CD4-positive, alpha-beta T cell treated with Interleukin-17A for 4 hours (primary cell): Measurements from ENCODE around the gene PCYOX1L.
A peak's percentile ranks its signal among the peaks of the same experiment; 100 is the strongest.

ENCODE experiments used
- DNase-seq: peaks from one replicate; pipeline ENCODE4 v3.0.0-alpha.2; 2020; ENCODE audit warnings: mixed read lengths

Gene PCYOX1L, protein sequence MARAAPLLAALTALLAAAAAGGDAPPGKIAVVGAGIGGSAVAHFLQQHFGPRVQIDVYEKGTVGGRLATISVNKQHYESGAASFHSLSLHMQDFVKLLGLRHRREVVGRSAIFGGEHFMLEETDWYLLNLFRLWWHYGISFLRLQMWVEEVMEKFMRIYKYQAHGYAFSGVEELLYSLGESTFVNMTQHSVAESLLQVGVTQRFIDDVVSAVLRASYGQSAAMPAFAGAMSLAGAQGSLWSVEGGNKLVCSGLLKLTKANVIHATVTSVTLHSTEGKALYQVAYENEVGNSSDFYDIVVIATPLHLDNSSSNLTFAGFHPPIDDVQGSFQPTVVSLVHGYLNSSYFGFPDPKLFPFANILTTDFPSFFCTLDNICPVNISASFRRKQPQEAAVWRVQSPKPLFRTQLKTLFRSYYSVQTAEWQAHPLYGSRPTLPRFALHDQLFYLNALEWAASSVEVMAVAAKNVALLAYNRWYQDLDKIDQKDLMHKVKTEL

DNA sequence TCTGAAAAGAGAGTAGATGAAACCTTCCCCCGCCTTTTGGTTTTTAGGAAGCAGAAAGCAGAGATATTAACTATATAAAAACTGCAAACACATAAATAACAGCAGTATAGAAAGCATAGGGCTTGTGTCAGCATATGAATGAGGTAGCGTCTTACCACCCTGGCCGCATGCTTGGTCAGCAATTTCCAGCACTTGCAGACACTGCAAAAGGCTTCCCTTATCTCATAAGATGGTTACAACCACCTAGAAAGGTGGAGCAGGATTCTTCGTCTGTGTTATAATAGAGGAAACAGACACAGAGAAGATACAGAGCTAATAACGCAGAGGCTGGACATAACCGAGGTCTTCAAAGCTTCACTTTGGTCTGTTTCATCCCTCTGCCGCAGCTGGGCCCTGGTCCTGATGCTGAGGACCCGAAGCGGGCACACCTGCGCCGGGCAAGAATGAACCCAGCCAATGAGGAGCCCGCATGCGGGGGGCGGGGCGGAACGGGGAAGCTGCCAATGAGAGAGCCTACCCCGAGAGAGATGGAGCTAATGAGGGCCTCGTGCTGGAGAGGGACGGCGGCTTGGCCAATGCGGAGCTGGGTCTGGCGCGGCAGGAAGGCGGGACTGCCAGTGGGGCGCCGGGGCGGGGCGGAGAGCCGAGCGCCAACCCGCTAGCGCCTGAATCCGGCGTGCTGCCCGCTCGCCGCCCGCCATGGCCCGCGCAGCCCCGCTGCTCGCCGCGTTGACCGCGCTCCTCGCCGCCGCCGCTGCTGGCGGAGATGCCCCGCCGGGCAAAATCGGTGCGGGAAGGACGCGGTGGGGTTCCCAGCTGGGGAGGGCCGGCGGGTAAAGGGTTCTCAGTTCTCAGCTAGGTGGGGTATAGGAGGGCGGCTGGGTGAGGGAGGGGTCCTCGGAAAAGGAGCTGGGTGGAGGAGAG lies at the start of gene PCYOX1L:
Gene PCYOX1L, plus strand, starts transcription at position 677 of the 924 bp plus-strand sequence. Its CDS starts 23 bp downstream, at position 700.
- DNase-seq, result peak; percentile 95

DNA sequence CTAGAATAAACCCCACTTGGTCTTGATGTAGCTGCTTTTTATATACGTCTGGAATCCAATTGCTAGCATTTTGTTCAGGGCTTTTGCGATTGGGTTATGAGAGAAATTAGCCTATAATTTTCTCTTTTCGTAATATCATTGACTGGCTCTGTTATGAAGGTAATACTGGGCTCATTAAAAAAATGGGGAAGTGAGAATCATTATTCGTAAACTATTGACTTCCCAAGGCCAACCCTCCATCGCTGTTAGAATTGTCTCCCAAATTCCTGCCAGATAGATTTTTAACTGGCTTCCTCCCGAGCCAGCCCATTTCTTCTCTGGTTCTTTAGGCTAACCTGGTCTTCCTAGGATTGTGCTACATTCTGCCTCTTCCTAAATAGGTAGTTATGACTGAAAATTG lies 48.5 kb upstream of the PCYOX1L start:
- DNase-seq, result no peak

DNA sequence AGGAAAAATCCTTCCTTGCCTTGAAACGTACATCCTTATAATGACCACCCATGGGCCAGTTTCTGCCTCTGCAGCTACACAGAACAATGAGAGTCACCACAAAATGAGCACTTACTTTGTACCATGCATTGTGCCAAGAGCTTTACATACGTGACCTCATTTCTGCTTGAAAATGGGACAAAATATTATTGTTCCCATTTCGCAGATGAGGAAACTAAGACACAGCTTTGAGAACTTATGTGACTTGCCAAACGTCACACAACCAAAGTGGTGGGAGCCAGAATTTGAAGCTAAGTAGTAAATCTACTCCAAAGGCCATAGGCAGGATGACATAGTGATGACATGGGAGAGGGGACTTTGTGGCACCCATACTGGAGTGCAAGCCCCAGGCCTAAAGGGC lies 47.4 kb upstream of the PCYOX1L start:
- no peak for DNase-seq

DNA sequence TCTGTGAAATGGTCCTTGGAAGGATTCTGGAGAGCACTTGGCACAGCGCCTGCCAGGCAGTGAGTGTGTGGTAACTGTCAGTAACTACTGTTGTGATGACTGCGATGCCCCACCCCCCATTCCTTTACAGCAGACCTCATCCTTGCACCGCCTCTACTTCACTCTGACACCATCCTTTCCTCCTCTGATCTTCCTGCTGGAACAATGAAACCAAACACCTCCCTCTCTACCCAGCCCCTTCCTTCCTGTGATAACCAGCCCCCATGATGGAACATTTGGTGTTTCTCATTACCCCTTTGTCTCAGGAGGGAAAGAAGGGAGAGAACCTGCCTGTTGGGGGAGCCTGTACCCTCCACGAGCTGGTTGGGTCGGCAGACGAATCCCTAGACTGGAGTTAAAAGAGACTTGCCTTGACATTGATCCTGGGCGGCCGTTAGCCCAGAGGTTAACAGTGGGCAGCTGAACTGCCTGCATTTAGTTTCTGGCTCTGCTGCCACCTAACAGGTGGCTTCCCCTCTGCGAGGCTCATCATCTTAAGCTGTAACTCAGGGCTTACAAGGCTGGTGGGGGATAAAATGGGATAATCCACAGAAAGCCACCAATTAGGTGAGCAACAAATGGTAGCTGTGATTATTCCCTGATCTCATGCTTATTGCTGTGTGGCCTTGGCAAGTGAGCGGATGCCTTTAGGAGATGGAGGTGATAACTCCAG lies 46.7 kb upstream of the PCYOX1L start:
- no peak for DNase-seq

DNA sequence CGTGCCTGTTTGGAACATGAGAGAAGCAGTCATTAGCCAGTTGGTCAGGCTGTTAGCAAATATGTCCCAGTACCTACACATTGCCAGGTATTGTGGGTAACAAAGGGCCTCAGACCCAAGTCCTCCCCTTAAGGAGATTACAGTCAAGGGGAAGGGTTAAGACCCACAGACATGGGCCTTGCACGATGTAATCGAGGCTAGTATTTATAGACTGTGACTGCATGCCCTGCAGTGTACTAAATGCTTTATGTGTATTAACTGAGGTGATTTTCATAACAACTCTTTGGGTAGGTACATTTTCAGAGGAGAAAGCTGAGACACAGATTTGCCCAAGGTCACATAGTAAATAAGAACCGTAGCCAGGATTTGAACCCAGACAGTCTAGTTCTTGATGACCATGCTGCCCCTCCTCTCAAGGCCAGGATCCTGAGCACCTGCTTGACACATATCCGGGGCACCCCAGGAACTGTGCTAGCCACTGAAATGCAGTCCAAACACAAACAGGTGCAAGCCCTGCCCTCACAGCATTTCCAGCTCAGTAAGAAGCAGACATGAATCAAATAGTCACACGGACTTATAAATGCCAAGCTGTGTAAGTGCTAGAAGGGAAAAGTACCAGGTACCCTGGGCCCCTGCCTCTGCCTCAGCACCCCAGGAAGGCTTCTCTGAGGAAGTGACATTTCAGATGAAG lies 44.5 kb upstream of the PCYOX1L start:
- DNase-seq, result no peak

DNA sequence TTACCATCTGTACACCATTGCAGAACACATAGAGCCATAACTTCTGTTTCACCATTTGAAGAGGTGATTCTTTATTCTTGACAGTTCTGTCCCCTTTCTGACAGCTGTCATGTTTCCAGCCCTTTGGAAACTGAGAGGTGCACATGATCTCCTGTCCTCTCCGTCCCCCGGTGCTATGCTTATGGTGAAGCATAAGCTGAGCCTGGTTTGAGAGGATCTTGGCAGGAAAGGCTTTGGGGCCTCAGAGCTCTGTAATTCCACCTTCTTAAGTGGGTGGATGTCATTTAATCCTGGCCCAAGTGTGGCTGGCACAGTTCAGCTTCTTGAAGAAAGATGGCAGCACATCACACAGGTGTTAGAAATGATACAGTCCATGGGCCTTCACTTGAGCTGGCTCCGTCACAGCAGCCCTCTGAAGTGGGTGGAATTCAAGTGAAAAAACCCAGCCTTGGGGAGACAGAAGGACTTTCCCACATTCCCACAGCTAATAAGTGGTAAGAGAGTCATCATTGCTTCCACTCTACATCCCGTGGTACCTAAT lies 43.2 kb upstream of the PCYOX1L start:
- DNase-seq, result no peak

DNA sequence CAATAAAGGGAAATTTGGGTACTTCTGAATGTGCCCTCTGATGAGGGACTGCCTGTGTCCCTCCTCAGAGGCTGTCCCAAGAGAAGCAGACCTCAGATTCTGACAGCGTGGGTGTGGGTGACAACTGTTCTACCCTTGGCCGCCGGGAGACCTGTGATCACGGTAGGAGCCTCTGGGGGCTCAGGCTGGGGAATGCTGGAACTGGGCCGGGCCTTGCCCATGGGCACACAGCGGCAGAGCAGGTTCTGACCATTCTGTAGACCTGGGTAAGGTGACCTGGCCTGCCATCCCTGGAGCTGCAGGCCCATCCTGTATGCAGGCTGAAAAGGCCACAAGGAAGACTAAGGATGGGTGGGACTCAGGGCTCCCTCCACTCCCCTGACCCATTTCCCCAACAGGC lies 42.1 kb upstream of the PCYOX1L start:
- DNase-seq, result no peak

DNA sequence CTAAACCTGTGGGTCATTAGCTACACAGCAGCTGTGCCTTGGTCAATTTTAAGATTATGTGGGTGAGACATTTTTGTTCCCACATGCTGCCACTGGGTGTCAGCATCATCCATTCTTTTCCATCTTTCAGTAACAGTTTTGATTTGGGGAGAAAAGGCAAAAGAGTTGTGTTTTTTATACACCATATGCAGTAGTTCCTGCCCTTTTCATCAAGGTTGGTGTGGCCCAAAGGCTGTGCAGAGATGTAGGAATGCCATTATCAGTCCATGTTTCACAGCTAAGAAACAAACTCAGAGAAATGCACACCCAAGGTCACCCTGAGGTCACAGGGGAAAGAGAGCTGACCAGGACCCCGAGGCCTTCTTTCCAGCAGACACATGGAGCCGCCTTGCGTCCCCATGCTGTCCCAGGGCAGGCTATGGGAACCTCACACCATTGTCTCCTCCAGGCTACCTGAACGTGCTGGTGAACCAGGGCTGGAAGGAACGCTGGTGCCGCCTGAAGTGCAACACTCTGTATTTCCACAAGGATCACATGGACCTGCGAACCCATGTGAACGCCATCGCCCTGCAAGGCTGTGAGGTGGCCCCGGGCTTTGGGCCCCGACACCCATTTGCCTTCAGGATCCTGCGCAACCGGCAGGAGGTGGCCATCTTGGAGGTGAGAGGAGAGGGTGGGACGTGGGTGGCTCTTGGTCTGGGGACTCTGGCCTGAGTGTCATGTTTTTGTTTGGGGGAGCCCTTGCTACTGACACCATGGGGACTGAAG lies 40.4 kb upstream of the PCYOX1L start:
- peak; percentile 65 for DNase-seq

DNA sequence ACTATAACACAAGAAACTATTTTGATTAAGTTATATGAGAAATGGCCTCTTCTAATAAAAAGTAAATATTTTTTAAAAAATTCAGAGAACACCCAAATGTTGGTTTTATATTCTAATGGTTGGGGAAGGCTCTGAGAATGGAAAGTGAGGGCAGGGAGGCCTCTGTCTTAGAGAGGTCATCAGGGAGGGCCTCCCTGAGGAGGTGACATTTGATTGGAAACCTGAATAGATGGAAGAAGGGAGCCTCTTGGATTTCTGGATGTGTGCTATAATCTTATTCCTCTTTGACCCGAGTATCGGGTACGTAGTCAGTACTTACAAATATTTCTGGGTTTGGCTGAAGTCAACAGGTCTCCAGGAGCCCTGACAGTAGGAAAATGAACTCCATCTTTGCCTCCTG lies 38.7 kb upstream of the PCYOX1L start:
- no peak for DNase-seq

DNA sequence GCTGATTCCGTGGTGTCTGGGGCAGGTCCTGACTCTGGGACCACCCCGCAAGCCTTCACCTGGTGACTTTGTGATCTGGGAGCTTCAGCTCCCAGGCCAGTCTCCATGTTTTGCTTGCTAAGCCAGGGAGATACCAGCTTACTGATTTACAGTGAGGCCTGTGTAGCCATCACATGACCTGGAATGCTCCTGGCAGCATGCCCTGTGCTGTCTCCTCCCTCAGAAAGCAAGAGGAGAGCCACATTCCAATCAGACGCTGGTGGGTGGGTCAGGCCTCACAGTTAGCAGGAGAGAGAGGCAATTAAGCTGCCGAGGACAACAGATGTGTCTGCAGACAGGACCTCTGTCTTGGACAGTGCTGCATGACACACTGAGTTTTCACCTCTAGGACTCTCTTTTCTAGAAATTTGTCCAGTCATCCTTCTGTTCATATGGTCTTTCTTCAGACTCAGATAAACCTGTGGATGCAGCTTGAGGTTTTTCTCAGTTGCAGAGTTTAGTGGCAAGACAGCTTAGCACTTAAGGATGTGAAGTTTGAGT lies 37.0 kb upstream of the PCYOX1L start:
- DNase-seq, result no peak

DNA sequence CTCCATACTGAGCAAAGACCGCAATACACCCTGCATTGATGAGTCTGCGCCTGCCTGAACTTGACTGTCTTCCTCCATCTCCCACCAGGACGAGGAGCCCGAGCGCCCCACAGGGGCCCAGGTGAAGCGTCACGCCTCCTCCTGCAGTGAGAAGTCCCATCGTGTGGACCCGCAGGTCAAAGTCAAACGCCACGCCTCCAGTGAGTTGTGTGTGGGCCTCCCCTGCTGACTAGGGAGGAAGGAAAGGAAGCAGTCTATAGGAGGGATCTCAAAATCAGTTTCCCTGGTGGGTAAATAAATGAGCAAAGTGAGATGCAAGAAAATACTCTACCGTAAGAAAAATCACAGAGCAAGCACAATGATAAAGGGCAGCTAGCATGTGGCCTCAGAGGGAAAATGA lies 35.3 kb upstream of the PCYOX1L start:
- no peak for DNase-seq

DNA sequence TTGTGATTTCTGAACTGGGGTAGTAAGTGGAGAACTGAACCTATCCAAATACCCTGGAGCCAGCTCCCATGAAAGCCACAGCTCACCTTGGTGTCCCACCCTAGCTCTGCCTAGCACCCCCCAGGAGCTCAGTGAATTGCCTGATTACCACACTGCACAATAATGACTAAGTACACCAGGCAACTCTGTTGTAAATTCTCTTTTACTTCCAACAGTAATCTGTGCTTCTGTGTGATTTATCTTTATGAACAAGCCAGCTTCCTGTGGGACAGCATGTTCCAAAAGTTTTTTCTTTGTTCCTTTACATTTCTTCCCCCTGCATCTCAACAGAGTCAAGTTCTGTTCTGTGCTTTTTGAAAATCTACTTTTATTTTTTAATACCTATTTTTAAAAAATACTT lies 34.6 kb upstream of the PCYOX1L start:
- DNase-seq, result no peak

DNA sequence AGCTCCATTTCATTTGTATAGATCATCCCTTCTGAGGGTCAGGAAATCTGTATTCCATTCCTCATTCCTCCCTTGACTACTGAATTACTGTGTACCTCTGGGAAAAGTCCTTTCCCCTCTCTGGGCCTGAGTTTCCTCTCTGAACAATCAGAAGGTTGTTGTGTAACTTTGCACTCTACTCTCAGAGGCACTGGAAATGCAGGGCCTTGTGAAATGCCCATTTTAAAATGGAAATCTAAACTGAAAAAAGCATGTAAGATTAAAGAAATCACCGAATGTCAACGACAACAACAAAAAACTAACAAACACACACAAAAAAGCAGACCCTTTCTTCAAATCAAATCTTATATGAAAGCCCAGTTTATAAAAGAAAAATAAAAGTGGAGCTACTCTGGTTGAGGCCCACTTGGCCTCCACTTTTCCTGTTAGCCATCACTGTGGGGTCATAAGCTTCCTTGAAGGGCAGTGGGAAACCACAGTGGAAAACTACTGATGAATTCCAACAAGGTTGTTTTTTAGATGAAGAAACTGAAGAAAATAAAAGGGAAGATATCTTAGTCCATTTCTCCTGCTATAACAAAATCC lies 34.1 kb upstream of the PCYOX1L start:
- no peak for DNase-seq

DNA sequence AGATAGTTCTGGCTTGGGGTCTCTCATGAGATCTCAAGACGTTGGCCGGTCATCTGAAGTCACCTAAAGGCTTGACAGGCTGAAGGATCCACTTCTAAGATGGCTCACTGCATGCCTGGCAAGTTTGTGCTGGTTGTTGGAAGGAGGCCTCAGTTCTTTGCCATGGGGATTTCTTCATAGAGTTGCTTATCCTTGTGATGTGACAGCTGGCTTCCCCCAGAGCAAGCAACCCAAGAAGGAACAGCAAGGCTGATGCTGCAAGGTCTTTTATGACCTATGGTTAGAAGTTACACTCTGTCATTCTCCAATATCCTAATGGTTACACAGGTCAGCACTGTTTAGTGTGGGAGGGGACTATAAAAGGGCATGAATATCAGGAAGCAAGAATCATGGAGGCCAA lies 33.2 kb upstream of the PCYOX1L start:
- no peak for DNase-seq

DNA sequence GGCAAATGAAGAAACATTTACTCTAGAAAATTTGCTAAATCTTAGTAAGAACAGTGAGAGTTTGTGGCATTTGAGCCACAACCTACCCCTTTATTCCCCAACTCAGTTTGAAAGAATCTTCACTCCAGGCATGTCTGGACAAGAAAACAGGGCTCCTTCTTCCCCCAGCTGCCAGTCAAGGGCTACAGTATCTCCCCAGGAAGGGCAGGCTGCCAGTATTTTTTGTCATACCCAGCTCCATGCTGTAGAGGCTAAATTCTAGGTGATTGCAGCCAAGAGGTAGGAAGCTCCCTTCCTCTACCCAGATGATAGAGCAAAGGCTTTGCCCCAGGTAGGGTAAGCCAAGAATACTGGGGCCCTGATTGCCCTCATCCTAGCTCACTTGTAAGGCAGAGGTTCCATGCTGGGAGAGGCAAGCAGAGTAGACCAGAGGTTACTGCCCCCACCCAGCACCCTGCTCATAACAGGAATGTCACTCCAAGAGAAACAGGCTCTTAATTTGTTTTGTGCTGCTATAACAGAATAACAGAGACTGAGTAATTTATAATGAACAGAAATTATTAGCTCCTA lies 32.6 kb upstream of the PCYOX1L start:
- DNase-seq, result no peak

DNA sequence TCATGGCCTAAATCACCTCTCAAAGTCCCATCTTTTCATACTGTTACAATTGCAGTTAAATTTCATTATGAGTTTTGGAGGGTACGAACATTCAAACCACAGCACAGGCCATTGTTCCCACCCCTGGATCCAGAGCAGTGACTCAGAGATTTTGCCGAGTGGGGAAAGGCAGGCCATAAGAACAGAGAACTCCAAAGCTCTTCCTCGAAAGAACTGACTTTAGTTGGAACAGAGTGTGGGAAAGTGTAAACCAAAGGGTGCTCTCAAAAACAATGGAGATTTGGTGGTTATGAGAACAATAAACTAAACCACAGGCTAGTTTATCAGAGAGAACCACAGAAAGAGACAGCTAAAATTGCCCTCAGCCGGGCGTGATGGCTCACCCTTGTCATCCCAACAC lies 32.0 kb upstream of the PCYOX1L start:
- DNase-seq, result no peak

DNA sequence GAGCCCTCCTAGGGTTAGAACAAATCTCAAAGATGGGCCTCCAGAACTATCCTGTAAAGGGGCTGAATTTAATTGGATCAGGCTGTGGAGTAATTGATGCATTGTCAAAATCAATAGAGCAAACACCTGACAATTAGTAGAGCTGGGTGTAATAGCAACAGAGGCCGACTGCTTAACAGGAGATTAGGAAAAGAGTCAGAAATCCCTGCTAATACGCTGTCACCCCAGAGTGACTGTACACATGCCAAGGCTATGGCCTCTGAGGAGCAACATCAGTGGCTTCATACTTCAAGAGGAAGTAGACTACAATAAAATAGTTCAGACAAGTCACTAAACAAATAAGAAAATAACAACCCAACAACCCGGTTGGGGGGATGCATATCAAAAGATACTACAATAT lies 31.2 kb upstream of the PCYOX1L start:
- no peak for DNase-seq

DNA sequence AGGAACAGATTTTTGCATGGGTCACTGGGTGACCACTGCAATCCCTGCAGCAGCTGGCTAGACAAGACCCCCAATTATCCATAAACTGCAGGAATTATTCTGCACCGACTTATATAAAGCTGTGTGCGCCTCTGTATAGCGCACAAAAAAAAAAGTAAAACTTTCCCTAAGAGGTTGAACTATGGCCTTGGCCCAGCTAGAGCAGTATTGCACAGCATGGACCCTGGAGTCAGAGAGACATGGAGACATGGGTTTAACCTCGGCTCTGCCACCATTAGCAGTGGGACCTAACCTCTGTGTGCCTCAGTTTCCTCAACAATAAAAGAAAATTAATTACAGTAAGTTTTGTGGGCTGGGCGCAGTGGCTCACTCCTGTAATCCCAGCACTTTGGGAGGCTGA lies 29.7 kb upstream of the PCYOX1L start:
- DNase-seq, result no peak

DNA sequence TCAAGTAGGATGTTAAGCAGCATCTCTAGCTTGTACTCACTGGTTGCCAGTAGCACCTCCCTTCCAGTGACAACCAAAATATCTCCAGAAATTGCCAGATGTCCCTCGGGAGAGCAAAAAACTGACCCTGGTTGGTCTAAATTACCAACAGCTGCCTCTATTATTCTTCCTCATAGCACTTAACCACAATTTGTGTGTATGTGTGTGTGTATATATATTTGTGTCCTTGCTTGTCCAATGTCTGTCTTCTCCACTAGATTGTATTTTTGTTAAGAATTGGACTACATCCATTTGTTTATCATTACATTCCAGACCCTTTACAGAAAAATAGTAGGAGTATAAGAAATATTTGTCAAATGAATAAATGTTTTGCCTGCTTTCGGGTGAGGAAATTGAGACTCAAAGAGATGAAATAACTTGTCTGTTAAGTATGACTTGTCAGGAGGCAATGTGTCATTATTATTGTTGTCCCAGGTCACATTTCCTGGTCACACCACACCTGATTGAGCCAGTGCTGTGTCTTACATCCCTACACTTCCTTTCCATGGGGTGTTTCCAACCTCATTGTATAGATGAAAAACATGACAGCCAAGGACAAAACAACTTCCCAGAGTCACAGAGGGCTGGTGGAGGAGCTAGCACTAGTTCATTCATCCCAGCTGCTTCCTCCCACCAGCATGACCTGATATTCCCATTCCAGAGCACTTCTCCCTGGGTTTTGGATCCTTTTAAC lies 24.0 kb upstream of the PCYOX1L start:
- DNase-seq, result no peak

DNA sequence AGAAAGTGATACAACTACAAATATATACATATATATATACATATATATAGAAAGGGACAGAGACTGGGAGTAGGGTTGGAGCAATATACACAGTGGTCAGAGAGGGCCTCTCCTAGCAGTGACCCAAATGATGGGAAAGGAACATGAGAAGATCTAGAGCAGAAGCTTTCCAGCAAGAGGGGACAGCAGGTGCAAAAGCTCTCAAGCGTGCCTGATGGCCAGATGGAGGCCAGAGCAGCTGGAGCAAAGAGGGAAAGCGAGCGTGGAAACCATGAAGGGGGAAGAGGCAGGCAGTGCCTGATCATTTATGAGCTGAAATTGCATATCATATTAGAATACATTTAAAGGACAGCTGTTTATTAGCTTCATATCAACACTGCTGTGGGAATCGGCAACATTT lies 20.1 kb upstream of the PCYOX1L start:
- DNase-seq, result no peak
